Suprapubic skin (tissue), 3 donors: Measurements from ENCODE around the gene DNM3.

Source experiments
- CTCF ChIP-seq, 2 donors: fragments of 200-600 bp in 1 of 2; fragments of 450-650 bp in 1 of 2; sonication (generic) in 1 of 2; IDR thresholded peaks; one replicate each; pipeline ENCODE4 v1.5.1; 2016 to 2019; ENCODE audit warnings: antibody characterized with exemption in 2 of 2, mild to moderate bottlenecking in 1 of 2, moderate library complexity in 1 of 2
- POLR2A ChIP-seq, 2 donors: fragments of 450-650 bp; IDR thresholded peaks; one replicate each; pipeline ENCODE4 v1.6.1; 2017; ENCODE audit warnings: antibody characterized with exemption in 2 of 2, mild to moderate bottlenecking in 2 of 2, moderate library complexity in 2 of 2

- no peak for TF ChIP-seq CTCF (IDR thresholded peaks at IDR 0.05)
- TF ChIP-seq POLR2A (IDR thresholded peaks at IDR 0.05) = no peak
These were observed 27.0 kb downstream of the DNM3 start for GRCh38 chr1:171868217-171868803.
